Transverse colon (tissue), 4 donors: ENCODE measurements around the gene DTX3. TPM values are rescaled to one million over a fixed set of nuclear protein-coding genes. Genes with fewer than 3 reads are reported as not detected.

Source experiments
- DNase-seq: peaks from one replicate; pipeline ENCODE4 v3.0.0-alpha.2; 2019
- H3K27ac ChIP-seq, 4 donors: fragments of 200-600 bp; sonication (generic); 2 replicates each; pipeline ENCODE4 v1.5.1; 2016 to 2018; ENCODE audit warnings: inconsistent platforms in 4 of 4
- H3K27me3 ChIP-seq: fragments of 200-600 bp; sonication (generic); 2 replicates; pipeline ENCODE4 v1.5.1; 2017; ENCODE audit warnings: inconsistent platforms
- H3K36me3 ChIP-seq, 4 donors: fragments of 200-600 bp; sonication (generic); 2 replicates each; pipeline ENCODE4 v1.5.1; 2017 to 2019; ENCODE audit warnings: inconsistent platforms in 4 of 4
- H3K4me1 ChIP-seq, 4 donors: fragments of 200-600 bp; sonication (generic); 2 replicates each; pipeline ENCODE4 v1.5.1; 2017 to 2020; ENCODE audit warnings: inconsistent platforms in 4 of 4
- H3K4me3 ChIP-seq, 4 donors: fragments of 200-600 bp; sonication (generic); 1 replicate in 1 of 4; 2 replicates in 3 of 4; pipeline versions ENCODE4 v1.5.1 to v1.6.1; 2017 to 2019; ENCODE audit warnings: inconsistent platforms in 4 of 4
- H3K9me3 ChIP-seq, 2 donors: fragments of 200-600 bp; sonication (generic); 2 replicates each; pipeline ENCODE4 v1.5.1; 2017 to 2019; ENCODE audit warnings: inconsistent platforms in 2 of 2
- EP300 ChIP-seq: sonication (generic); formaldehyde crosslinking; IDR thresholded peaks from one replicate; pipeline ENCODE4 v1.6.1; 2017; ENCODE audit warnings: antibody characterized with exemption, low read depth
- POLR2A ChIP-seq: fragments of 450-650 bp; IDR thresholded peaks from one replicate; pipeline ENCODE4 v1.6.1; 2016; ENCODE audit warnings: antibody characterized with exemption, mild to moderate bottlenecking, moderate library complexity
- POLR2AphosphoS5 ChIP-seq, 3 donors: sonication (generic); formaldehyde crosslinking; IDR thresholded peaks; one replicate each; pipeline ENCODE4 v1.6.1; 2016; ENCODE audit warnings: antibody characterized with exemption in 3 of 3
- WGBS, 2 donors: methylation state at CpG; one replicate each; pipeline ENCODE4 v1.1.5; 2018; ENCODE audit warnings: low coverage in 1 of 2; 5-methylcytosine and 5-hydroxymethylcytosine counted together
- in situ Hi-C, 4 donors: fragments of 200-750 bp; cut with MboI; loops; one replicate each; pipeline versions ENCODE4 v1.15.0 to v1.15.1; 2017; ENCODE audit warnings: low sequenced_read_pairs in 3 of 4, low pct_ligation_motif_present in 1 of 4, low pct_unique_long_range_greater_than_20kb in 1 of 4
- intact Hi-C: fragments of 100-400 bp; cut with DNase I; formaldehyde crosslinking; loops from one replicate; pipeline ENCODE4 v1.15.1; 2023; ENCODE audit warnings: low total_unique reads
- total RNA-seq, 4 donors: library from RNA; depleted of rRNA; stranded (reverse); fragments of >200 nt; gene quantifications; one replicate each; pipeline ENCODE4 v1.1.0, GENCODE V29; 2016
- TF ChIP-seq, protein P1 (sequence below), 5 experiments: fragments of 200-600 bp in 3 of 5; fragments of 450-650 bp in 2 of 5; sonication (generic) in 3 of 5; IDR thresholded peaks; 1 replicate in 2 of 5; 2 replicates in 3 of 5; pipeline ENCODE4 v1.5.1; 2016 to 2017; ENCODE audit warnings: antibody characterized with exemption in 5 of 5, inconsistent platforms in 3 of 5, mild to moderate bottlenecking in 2 of 5, moderate library complexity in 1 of 5

The DTX3 gene
- total RNA-seq, 4 donors from 2014 or later: 8.0 to 10.9 (median 9.6) TPM

GRCh38 chr12:57623811-57624390 lies 19.3 kb downstream of the DTX3 start:
- DNase-seq: no peak
- 60 to 62% methylated on average over 2 to 5 of the region's 5 CpGs for WGBS, 2 donors
- Histone ChIP-seq H3K27me3 (peaks cover 100% of the 10 kb centered on the region), H3K36me3 (no peaks in the 10 kb centered on the region), H3K9me3 (no peaks in the 10 kb centered on the region), H3K4me3 (no peak overlapping the region), H3K27ac (no peak overlapping the region), H3K4me1 (peaks cover 0 to 29% (median 14%) of the 10 kb centered on the region in 4 donors)
- in situ Hi-C loops (loop anchor here in 2 of 4 donors (5.0 to 10.0 kb wide), 2 partner anchors 42 to 49 kb away; no protein-coding TSS in a partner anchor), intact Hi-C loops (no loop called here)
- TF ChIP-seq EP300 (no peak), POLR2A (no peak), POLR2AphosphoS5 (IDR thresholded peaks at IDR 0.05) (no peak)
- TF ChIP-seq, protein P1, sequence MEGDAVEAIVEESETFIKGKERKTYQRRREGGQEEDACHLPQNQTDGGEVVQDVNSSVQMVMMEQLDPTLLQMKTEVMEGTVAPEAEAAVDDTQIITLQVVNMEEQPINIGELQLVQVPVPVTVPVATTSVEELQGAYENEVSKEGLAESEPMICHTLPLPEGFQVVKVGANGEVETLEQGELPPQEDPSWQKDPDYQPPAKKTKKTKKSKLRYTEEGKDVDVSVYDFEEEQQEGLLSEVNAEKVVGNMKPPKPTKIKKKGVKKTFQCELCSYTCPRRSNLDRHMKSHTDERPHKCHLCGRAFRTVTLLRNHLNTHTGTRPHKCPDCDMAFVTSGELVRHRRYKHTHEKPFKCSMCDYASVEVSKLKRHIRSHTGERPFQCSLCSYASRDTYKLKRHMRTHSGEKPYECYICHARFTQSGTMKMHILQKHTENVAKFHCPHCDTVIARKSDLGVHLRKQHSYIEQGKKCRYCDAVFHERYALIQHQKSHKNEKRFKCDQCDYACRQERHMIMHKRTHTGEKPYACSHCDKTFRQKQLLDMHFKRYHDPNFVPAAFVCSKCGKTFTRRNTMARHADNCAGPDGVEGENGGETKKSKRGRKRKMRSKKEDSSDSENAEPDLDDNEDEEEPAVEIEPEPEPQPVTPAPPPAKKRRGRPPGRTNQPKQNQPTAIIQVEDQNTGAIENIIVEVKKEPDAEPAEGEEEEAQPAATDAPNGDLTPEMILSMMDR (IDR thresholded peaks at IDR 0.05): no peak

- TF ChIP-seq, protein P1 (IDR thresholded peaks at IDR 0.05): no peak
- TF ChIP-seq POLR2A (no peak), POLR2AphosphoS5 (IDR thresholded peaks at IDR 0.05) (no peak), EP300 (no peak)
- Histone ChIP-seq H3K27me3 (peaks cover 98% of the 10 kb centered on the region), H3K4me3 (no peak overlapping the region), H3K9me3 (no peaks in the 10 kb centered on the region), H3K4me1 (peaks cover 0 to 24% (median 11%) of the 10 kb centered on the region in 4 donors), H3K36me3 (no peaks in the 10 kb centered on the region), H3K27ac (no peak overlapping the region)
- no peak for DNase-seq
- WGBS, 2 donors: 67 to 69% methylated on average over 1 to 8 of the region's 8 CpGs
- in situ Hi-C loops (loop anchor here in 3 of 4 donors (5.0 to 10.0 kb wide), 3 partner anchors 42 to 157 kb away; no protein-coding TSS in a partner anchor), intact Hi-C loops (no loop called here)
Measured at GRCh38 chr12:57624441-57625220, 20.0 kb downstream of the DTX3 start.

DNA sequence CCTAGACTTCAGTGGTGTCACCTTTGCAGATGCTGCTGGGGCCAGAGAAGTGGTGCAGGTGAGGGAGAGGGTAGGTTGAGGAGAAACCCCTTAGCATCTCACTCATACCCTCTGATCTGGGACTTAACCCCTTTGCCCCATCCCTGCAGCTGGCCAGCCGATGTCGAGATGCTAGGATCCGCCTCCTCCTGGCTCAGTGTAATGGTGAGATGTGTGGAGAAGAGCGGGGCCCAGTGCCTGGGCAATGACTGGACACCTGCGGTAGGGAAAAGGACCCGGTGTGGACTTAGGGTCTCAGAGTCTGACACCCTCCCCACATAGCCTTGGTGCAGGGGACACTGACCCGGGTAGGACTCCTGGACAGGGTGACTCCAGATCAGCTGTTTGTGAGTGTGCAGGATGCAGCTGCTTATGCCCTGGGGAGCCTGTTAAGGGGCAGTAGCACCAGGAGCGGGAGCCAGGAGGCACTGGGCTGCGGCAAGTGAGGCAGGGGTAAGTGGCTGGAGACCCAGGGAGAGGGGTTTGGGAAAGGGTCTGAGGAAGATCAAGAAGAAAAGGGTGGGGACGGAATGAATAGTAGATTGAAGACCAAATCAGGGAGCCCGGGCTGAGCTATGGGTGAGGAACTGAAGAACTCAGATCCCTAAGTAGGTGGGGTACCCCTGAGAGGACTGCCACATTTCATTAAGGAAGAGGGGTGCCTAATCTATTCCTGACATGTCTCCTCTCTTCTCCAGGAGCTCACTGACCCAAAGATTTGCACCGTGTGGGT lies 20.8 kb downstream of the DTX3 start:
- WGBS, 2 donors: 58 to 74% methylated on average over 3 to 12 of the region's 12 CpGs
- in situ Hi-C loops (loop anchor here in 2 of 4 donors (5.0 to 10.0 kb wide), 3 partner anchors 43 to 158 kb away; no protein-coding TSS in a partner anchor), intact Hi-C loops (loop anchor here (2.0 kb wide), 1 partner anchor 45 kb away; no protein-coding TSS in a partner anchor)
- peaks cover 0 to 23% (median 10%) of the 10 kb centered on the region in 4 donors for H3K4me1 ChIP-seq
- no peaks in the 10 kb centered on the region for H3K9me3 ChIP-seq
- H3K36me3 ChIP-seq: no peaks in the 10 kb centered on the region
- no peak overlapping the region for H3K27ac ChIP-seq
- no peak overlapping the region for H3K4me3 ChIP-seq
- DNase-seq: no peak
- H3K27me3 ChIP-seq: peaks cover 98% of the 10 kb centered on the region
- no peak for TF ChIP-seq EP300
- no peak for TF ChIP-seq POLR2A
- no peak for TF ChIP-seq POLR2AphosphoS5 (IDR thresholded peaks at IDR 0.05)
- TF ChIP-seq, protein P1 (IDR thresholded peaks at IDR 0.05): no peak
